SK-N-SH (cell line): ENCODE measurements around the gene SLC7A11.

Source experiments
- POLR2AphosphoS5 ChIP-seq: IDR thresholded peaks from 2 replicates; pipeline ENCODE4 v1.6.1; 2012; ENCODE audit warnings: low read depth, low read length
- REST ChIP-seq: IDR thresholded peaks from 2 replicates; pipeline ENCODE4 v1.6.1; 2012; ENCODE audit warnings: mild to moderate bottlenecking, low read depth, low read length, moderate library complexity

- TF ChIP-seq REST (no peak), POLR2AphosphoS5 (no peak)
These were observed 17.1 kb upstream of the SLC7A11 start for GRCh38 chr4:138259271-138259670.
